DND-41 (cell line): ENCODE measurements around the gene COMTD1.

Source experiments
- EZH2 ChIP-seq: IDR thresholded peaks from 3 replicates; pipeline ENCODE4 v1.6.1; 2012; ENCODE audit warnings: borderline replicate concordance, low read depth, mild to moderate bottlenecking, moderate library complexity, low read length, inconsistent platforms; ENCODE audit not compliant: severe bottlenecking
- TF ChIP-seq, protein P1 (sequence below): IDR thresholded peaks from 2 replicates; pipeline ENCODE4 v1.5.1; 2012; ENCODE audit warnings: borderline replicate concordance, low read length, moderate library complexity, mild to moderate bottlenecking; ENCODE audit not compliant: poor library complexity, severe bottlenecking; ENCODE audit errors: extremely low read depth

DNA sequence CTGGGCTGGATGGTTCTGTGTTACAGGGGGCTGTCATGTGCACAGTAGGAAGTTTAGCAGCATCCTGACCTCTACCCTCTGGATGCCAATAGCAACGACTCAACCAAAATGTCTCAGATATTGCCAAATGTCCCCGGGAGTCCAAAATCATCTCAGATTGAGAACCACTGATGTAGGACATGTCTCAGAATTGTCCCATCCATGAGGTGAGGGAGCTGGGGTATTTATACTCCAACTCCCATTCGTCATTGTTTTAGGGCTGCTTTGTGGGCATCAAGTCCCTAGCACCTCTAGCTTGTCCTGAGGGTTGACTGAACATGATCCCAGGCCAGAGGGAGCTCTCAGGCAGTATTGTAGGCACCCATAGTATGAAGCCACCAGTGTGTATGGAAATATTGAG, 25.2 kb upstream of the COMTD1 start:
- TF ChIP-seq, protein P1, sequence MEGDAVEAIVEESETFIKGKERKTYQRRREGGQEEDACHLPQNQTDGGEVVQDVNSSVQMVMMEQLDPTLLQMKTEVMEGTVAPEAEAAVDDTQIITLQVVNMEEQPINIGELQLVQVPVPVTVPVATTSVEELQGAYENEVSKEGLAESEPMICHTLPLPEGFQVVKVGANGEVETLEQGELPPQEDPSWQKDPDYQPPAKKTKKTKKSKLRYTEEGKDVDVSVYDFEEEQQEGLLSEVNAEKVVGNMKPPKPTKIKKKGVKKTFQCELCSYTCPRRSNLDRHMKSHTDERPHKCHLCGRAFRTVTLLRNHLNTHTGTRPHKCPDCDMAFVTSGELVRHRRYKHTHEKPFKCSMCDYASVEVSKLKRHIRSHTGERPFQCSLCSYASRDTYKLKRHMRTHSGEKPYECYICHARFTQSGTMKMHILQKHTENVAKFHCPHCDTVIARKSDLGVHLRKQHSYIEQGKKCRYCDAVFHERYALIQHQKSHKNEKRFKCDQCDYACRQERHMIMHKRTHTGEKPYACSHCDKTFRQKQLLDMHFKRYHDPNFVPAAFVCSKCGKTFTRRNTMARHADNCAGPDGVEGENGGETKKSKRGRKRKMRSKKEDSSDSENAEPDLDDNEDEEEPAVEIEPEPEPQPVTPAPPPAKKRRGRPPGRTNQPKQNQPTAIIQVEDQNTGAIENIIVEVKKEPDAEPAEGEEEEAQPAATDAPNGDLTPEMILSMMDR: no peak
- TF ChIP-seq EZH2: no peak
